ENCODE results near the gene HIP1R.
A peak's percentile ranks its signal among the peaks of the same experiment; 100 is the strongest.

HIP1R gene

DNA sequence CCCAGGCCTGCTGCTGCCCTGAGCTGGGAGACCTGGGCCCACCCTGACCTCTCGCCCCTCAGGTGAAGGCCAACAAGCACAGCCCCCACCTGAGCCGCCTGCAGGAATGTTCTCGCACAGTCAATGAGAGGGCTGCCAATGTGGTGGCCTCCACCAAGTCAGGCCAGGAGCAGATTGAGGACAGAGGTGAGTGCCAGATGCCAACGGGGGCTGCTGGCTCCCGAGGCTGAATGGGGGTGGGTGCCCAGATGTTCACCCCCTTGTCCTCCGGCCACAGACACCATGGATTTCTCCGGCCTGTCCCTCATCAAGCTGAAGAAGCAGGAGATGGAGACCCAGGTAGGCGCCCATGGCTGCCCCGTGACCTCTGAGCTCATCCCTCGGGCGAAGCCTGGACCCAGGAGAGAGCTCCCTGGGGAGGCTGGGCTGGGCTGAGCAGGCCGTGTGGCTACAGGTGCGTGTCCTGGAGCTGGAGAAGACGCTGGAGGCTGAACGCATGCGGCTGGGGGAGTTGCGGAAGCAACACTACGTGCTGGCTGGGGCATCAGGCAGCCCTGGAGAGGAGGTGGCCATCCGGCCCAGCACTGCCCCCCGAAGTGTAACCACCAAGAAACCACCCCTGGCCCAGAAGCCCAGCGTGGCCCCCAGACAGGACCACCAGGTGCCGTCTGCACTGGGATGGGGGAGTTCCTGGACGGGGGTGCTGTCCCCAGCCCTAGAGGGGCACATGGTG lies 25.8 kb downstream of the HIP1R start:
- DNase-seq, result no peak

DNA sequence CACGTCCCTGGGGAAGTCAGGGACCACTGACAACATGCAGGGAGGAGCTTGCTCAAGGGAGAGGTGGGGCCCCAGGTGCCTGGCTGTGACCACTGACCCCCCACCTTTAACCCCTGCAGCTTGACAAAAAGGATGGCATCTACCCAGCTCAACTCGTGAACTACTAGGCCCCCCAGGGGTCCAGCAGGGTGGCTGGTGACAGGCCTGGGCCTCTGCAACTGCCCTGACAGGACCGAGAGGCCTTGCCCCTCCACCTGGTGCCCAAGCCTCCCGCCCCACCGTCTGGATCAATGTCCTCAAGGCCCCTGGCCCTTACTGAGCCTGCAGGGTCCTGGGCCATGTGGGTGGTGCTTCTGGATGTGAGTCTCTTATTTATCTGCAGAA lies 26.3 kb downstream of the HIP1R start:
- no peak for DNase-seq

DNA sequence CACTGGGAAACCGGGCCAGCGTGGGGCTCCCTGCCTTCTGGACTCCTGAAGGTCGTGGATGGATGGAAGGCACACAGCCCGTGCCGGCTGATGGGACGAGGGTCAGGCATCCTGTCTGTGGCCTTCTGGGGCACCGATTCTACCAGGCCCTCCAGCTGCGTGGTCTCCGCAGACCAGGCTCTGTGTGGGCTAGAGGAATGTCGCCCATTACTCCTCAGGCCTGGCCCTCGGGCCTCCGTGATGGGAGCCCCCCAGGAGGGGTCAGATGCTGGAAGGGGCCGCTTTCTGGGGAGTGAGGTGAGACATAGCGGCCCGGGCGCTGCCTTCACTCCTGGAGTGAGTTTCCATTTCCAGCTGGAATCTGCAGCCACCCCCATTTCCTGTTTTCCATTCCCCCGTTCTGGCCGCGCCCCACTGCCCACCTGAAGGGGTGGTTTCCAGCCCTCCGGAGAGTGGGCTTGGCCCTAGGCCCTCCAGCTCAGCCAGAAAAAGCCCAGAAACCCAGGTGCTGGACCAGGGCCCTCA lies 26.9 kb downstream of the HIP1R start:
- DNase-seq, result no peak

DNA sequence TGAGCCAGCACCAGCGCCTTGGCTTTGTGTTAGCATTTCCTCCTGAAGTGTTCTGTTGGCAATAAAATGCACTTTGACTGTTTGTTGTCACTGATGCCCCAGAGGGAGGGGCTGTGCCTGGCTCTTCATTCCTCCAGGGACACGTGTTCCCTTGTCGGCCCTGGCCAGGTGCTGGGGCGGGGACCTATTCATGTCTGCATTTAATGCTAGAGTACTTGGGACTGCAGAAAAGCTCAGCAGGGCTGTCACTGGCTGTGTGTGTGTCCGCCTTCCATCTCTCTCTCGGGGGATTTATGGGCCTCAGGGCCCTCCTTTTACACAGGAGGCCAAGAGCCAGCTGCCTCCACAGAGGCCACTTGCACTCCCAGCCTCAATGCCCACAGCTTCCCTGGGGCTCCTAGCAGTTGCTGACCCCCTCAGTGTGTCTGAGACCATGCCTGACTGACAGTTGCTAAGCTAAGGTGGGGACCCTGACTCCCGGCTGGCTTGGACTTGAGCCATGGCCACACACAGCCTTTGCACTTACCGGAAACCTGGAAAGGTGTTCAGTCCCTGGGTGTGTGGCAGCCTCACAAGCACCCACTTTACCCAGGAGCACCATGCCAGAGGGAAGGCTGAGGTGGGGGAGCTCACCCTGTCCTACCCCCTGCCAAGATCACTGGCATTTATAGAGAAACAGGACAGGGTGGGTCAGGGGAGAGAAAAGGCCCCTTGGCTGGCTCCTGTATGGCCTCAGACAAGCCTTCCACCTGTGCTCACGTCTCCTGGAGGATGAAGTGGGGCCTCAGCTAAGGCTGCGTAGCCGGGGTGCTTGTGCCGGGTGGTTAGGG lies 27.8 kb downstream of the HIP1R start:
- DNase-seq, result peak; percentile 64

DNA sequence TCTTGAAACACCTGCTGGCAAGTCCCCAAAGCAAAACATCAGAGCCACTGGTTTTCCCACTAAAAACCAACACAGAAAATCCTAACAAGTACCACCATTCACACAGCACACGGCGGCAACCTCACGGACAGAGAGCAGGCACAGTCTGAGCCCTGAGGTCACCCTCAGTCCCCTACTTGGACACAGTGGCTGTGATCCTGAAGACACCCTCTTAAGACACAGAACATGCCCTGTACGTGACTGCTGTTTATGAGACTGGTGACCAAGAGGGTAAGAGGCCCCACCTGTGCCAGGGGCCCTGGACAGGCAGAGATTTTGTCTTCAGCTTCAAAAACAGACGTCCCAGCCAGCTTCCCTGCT lies 29.6 kb downstream of the HIP1R start:
- no peak for DNase-seq

DNA sequence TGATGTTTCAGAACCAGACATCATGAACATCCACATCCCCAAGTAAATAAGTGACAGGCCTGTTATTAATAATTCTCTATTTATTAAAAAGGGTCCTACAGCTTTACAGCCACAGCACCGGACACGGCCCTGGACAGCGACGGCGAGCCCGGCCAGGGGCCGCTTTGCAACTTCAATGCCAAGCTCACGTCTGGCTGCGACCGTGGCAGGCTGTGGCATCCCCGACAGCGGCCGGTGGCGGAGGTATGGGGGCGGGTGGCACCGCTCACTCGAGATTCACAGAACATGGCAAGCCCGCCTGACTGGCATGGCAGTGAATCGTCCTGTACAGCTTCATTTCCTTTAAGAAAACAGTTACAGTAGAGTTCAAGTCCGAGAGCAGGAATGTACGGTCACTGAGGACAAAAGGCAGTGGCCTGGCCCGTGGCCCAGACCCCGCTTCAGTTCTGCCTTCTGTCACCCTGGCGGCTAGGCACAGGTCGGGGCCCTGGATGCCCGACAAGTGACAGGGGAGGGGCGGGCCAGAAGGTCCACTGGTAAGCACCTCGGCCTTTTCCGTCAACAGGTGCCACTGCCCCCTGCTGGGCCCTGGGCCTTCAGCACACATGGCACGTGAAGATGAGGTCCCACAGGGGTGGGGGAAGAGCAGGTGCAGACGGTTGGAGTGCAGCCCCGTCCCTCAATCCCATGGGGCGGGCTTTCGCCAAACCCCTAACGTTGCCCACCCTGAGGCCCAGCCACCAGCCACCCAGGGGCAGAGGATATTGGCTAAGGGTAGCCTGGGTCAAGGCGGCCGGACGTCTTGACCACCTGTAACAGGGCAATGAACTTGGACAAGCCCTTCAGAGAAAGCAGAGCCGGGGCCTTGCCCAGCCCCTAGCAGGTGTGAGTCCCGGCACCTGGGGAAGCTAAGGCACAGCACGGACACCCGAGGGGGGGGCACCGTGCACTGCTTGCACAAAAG lies 30.3 kb downstream of the HIP1R start:
- peak; percentile 10 for DNase-seq

DNA sequence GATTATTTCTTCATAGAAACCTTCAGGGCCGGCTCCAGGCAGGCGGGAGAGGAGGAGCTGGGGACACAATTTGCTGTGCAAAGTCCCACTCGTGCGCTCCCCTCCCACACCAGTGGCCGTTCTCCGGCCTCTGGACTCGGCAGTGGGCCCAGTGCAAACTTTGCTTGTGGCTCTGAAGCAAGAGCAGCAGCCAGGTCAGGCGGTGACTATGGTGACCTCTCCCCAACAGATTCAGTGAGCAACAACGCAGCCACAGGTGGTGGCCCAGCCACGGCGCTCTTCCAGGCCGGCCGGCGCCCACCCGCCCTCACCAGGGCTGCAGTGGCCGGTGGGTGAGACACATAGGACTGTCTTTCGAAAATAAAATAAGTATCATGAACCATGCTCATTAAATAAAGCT lies 31.1 kb downstream of the HIP1R start:
- DNase-seq, result no peak

DNA sequence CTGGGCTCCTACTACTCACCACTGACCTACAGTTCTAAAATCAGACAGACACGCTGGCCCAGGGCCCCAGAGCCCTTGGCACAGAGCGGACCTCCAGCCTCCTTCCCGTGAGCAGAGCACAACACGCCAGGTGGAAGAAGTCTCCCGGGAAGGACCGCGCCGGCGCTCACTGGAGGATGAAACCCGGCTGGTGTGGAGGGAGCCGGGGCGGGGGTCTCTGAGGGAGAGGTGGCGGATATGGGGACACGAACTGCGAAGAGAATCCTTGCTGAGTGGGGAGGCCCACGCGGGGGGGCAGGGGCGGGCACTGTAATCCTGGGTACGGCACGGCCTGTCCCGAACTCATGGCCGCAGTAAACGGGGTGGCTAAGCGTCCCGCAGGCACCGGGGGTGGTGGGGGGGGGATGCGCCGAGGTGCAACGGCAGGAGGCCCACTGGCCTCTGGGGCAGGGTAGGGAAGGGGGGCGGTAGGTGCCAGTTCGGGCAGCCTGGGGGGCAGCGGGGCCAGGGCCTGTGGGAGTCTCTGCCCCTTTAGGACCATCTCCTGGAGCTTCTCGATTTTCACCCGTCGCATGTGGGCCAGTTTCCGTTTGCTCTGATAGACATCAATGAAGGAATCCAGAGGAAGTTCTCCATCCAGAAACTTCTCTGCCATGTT lies 31.8 kb downstream of the HIP1R start:
- no peak for DNase-seq

DNA sequence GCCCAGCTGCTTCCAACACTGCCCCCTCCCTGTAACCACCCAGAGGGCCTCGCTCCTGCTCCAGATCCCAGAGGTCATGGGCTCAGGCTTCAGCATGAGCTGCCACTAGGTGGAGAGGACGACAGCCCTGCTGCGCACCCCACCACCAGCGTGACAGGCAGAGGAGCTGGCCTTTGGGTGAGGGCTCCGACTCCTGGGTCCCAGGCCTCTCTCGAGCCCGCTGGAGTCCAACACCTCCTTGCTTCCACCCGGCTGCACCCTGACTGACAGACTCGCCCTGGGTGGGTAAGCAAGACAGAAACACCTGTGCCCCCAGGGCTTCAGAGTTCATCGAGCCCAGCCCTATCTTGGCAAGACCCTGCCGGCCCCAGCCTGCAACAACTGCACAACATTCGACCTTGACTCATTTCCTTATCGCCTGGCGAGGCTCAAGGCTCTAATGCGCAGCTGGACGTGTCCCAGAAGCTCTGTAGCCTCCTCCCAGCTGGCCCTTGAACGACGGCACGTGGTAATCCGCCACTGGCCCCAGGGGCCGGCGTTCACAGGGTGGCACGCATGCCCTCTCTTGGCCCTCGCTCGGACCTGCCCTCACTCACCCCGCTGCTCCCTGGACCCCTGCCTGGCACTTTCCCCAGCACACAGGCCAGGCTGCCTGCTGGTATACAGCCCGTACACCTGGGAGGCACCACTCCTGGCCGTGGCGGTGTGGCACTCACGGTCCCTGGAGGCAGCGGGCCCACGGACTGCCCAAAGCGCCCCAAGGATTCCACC lies 32.6 kb downstream of the HIP1R start:
- DNase-seq, result peak; percentile 18

DNA sequence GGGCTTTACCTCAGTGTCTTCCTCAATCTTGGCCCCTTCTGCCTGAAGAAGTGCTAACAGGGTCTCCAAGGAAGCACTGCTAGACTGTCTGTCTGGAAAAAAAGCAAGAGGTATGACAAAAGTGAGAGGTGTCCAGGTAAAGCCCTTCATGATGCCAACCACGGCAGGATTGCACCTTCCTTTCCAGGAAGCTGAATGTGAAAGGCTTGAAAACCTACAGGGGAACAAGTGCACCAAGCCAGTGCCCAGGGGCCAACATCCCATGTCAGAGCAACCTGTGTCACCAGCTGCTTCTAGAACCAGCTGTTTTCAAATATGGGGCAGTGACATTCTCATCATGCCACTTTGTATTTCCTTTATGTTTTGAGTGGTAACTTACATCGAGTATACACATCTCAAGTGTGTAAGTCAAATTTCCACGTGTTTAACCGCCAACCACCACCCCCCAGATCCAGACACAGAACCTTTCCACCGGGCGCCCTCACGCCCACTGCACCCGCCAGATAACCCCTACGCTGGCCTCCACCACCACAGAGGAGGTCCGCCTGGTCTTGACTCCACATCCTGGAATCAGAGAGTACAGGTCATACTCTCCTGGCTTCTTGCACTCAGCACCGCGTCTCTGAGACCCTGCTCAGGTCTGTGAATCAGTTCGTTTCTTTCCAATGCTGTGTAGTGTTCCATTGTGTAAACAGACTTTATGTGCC lies 33.4 kb downstream of the HIP1R start:
- DNase-seq, result no peak

DNA sequence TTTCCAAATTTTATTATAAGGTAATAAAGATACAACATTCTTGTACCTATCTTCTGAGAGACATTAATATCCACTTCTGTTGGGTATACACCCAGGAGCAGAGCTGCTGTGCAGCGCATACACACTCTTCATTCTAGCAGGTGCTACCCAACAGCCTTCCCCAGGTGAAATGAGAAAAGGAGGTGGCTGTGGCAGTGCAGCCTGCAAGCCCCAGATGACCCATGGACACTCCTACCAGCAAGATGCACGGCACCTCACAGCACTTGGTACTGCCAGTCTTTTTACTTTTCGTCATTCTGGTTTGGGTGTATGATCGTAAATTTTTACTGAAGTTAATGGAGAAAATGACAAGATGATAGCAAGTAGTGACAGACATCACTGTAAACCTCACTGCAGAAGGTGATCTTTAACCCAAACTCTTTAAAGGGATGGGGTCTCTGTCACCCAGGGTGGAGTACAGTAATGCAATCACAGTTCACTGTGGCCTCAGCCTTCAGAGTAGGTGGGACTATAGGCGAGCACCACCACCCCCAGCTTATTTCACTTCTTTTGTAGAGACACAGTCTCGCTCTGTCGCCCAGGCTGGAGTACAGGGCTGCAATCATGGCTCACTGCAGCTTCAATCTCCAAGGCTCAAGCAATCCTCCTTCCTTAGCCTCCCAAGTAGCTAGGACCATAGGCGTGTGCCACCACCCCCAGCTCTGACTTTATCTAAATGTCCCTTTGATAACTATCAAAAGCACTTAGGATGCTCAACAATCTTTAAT lies 34.1 kb downstream of the HIP1R start:
- DNase-seq, result no peak

DNA sequence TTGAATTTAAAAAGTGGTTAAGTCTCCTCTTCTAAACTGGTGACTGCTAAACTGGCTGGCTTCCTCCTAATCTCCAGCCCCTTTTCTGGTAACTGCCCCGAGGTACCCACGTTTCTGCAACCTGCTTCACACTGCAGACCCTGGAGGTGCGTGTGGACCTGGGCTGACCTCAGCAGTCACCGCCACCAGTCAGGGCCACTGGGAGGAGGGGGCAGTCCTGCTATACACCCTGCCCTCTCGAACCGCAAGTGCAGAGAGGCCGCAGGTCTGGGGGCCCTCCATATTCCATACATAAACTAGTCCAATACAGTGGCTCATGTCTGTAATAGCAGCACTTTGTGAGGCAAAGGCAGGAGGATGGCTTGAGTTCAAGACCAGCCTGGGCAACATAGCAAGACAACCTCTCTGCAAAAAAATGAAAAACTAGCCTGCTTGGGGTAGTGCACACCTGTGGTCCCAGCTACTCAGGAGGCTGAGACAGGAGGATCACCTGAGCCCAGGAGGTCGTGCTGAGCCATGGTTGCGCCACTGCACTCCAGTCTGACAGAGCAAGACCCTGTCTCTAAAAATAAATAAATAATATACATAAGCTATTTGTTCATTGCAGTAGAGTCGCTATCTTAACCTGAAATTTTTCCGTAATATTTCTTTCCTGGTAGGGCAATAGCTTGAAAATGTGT lies 35.0 kb downstream of the HIP1R start:
- DNase-seq, result no peak

DNA sequence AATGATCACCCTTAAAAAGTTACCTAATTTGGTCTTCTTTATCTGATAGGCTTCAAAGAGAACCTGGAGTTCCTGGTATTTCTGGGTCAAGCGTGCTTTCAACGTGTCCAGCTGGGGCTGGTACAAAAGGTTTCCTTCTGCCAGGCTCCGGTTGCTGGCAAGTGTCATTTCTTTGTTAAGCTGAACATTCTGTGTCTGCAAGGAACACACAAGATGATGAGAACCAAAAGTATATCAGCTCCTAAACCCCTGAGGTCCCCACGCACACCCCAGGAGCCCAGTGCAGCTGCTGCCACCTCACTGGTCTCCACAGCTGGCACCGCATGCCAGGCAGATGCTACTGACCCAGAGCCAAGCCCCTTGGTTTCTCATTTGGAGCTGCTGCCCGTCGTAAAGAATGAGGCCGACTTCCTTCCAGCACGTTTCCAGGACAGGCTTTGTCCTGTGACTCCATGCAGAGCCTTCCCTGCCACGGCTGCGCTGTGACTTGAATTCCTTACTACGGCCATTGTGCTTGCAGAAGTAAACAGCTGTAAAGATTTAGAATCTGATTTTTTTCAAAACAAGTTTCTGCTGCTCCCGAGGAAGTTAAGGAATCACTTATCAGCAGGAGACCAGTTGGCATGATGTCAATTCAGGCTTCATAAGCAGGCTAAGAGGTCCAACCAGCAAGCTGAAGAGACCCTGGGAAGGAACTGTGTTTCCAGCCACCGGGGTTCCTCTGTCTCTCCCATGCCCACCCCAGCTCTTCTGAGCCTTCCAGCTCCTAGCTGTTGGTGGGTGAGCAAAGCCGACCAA lies 35.8 kb downstream of the HIP1R start:
- no peak for DNase-seq

DNA sequence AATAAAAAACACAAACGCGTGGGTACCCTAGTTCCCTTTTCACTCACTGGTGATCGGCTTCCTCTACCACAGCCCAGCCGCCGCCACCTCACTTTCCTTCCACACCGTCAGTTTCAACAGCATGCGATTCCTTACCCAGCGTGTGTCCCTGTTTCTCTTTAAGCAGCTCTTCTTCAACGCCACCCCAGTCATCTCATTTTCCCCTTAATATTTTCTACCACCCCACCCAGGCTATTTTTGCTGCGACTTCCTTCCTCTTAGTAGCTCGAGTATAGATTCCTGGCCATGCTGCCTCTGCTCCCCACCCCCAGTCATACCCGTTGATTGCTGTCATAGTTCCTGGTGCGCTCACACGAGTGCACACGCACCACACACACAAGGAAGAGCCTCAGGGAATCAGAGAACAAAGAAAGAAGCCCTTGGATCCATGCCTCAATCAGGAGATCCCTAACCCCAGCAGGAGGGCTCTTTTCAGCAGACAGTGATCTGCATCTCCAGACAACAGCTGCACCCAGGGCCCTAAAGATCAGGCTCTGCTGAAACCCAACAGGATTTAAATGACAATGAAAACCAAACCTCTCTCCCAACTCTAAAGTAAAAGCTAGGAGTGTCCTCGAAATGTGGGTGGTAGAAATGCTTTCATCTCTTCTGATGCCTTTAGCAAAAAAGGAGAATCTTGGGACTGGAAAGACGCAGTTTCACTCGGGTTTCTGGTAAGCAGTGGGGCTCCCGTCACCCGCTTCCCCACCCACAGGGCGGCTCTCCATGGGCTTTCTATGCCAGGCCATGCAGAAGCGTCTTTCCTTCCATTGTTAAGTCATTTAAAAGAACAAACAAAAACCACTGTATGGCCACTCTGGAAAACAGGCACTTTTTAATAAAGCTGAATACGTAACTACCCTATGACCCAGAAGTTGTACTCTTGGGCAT lies 36.9 kb downstream of the HIP1R start:
- DNase-seq, result peak; percentile 70

DNA sequence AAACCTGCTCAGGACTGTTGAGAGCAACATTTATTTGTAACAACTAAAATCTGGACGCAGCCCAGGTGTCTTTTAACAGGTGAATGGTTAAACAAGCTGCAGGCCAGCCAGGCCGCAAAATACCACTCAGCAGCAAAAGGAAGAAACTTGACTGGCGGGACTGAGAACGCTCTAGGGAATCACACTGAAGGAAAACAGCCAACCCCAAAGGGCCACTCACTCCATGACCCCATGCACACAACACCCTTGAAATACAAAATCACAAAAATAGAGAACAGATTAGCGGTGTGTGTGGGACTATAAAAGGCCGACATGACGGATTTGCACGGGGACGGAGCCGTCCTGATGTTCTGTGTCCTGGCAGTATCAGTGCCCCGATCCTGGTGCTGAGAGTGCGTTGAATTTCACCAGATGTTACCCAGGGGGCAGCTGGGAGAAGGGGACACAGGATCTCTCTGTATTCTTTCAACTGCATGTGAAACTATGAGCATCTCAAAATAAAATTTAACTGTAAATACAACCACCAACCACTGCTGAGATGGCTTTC lies 37.6 kb downstream of the HIP1R start:
- DNase-seq, result peak; percentile 41

DNA sequence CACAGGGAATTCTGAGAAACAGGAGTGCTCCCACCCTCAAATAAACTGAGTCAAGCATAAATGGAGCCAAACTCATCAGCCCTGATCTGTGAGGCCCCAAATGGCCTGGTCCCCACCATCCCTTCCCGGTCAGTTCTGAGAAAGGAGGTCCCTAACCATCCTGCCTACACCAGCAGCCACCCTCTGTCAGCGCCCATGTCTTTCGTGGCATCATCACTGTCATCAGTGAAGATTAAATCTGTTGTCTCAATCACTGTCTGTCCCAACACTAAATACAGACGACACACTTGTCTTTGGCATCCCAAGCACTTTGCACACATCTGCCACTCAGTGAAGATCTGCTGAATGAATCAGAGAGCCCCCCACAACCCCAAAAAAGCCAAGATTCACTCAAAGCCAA lies 38.3 kb downstream of the HIP1R start:
- DNase-seq, result no peak

DNA sequence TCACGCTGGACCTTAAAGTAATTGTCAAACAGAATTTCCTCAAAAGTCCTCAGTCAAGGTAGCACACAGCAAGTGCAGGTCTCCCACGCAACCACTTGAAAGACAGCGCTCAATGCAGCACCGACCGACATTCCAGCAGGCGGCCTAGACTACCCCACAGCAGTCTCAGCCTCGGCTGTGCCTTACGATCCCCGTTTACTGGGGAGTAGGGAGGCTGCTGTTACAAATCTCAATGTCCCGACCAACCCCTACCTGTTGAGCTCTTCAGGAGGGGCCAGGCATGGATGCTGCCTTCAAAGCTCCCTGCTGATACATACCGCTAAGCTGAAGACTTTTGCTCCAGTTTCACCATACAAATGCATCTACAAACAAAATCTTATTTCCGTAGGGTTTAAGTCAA lies 38.8 kb downstream of the HIP1R start:
- no peak for DNase-seq

Data from NCI-H526 treated with DMSO at 0.1 percent for 48 hours (cell line).